ENCODE data around the gene C6orf89.

C6orf89 gene

DNA sequence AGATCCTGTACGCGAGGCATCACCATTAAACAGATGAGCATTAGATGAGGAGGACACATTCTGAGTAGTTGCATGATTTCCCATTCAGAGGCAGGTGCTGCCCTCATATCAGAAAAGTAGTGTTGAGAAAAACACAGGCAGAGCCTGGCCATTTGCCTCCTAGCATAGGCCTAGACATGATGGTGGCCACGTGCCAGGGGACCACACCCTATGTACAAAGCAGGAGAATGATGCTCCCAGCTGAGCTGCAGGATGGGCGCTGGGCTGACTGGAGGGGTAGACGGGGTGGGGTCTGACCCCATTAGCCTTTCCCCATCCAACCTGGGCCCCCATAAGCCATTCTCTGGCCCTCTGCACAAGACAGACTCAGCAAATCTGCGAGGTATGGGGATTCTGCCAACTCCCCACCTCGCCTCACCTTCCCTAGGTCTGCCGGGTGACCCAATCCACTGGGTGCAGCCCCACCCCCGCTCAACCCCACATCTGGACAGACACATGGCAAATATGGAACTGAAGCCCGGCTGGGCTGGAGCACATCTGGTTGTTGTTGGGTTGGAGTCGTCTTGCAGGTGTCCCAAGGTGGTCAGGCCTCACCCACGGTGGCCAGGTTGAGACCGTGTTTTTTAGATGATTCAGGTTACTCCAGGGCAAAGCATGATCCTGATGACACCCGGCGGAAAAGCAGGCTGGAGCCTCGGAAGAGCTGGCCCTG, 82.7 kb downstream of the C6orf89 start:
- no peak for DNase-seq (ENCODE audit: low read depth)

- DNase-seq (ENCODE audit: low read depth): no peak
Observed at GRCh38 chr6:36969240-36969691, 83.5 kb downstream of the C6orf89 start.

GRCh38 chr6:36969988-36970891, 84.5 kb downstream of the C6orf89 start:
- no peak for DNase-seq (ENCODE audit: low read depth)

GRCh38 chr6:36970892-36971842, 85.4 kb downstream of the C6orf89 start:
- no peak for DNase-seq (ENCODE audit: low read depth)

DNA sequence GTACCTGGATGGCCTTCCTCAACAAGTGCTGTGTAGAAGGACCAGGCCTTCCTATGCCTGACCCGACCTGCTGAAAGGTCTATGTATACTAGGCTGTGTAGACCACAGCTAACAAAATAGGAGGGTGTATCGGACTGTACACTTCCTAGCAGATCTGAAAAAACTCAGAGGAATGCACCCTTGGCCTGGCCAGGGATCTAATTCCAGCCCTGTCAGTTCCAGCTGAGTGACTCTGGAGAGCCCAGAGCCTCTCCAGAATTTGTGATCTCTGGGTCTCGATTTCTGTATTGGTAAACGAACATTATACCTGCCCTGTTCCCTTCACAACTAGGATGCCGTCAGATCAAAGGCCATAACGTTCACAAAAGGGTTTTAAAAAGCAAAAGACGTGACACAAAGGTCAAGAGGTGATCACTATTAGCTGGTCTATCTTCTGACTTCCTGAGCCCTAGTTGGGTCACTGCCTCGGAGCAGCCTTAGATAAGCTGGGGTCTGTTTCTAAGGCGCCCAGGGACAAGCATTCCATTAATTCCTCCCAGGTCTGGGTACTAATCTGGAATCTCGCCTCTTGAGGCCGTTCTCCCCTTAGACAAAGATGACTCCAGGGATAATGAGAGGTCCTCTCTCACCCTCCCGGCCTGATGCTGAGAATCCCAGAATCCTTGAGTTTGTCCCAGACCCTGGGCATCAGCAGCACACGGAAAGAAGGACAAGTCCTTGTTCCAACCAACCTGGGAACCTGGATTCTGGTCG, 86.3 kb downstream of the C6orf89 start:
- DNase-seq (ENCODE audit: low read depth): no peak

- no peak for DNase-seq (ENCODE audit: low read depth)
Observed at GRCh38 chr6:36973190-36973589, 87.4 kb downstream of the C6orf89 start.

- DNase-seq (ENCODE audit: low read depth): no peak
Observed at GRCh38 chr6:36973647-36974046, 87.9 kb downstream of the C6orf89 start.

- no peak for DNase-seq (ENCODE audit: low read depth)
Observed at GRCh38 chr6:36975231-36976006, 89.7 kb downstream of the C6orf89 start.

DNA sequence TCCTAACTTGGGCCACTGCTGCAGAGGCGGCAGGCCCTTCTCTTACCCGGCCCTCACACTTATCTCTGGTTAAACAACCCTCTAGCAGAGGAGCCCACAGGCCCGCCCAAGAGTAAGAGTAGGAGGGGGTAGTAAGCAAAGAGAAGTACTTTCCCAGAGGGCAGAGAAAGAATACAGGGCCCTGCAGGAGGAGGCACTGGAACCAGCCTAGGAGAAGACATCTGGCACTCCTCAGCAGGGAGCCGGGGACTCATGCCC, 90.2 kb downstream of the C6orf89 start:
- DNase-seq (ENCODE audit: low read depth): no peak

- DNase-seq (ENCODE audit: low read depth): no peak
Observed at GRCh38 chr6:36976509-36976908, 90.8 kb downstream of the C6orf89 start.

DNA sequence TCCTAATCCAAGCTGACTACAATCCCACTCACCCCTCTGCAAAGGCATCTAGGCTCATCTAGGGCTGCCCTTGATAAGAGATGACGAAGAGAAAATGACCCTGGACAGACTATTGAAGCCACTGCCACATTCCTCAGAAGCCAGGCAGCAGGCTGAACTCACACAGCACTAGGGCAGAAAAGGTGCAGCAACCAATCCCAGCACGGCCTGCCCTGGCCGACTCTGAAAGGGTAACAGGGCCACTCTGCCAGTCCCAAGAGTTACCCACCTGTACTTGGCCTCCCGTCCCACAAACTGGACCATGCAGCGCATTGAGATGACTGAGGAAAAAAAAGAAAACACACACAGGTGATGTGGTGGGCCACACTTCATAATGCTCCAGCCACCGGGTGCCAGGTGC, 91.2 kb downstream of the C6orf89 start:
- DNase-seq (ENCODE audit: low read depth): no peak

GRCh38 chr6:36977470-36977941, 91.8 kb downstream of the C6orf89 start:
- DNase-seq (ENCODE audit: low read depth): no peak

Data from non-pigmented ciliary epithelial cell (primary cell).